H1 (cell line): ENCODE measurements around the gene SLC1A3. TPM values are rescaled to one million over a fixed set of nuclear protein-coding genes. Genes with fewer than 3 reads are reported as not detected.

Experiments
- CTCF ChIA-PET: fragments of 300-600 bp; sonication (Branson Sonifier 250); formaldehyde crosslinking; loops from one replicate; lab custom pipeline; 2021; ENCODE audit not compliant: partially characterized antibody; lab: Charles Lee
- POLR2A ChIA-PET: fragments of 300-600 bp; sonication (Branson Sonifier 250); formaldehyde crosslinking; loops from one replicate; lab custom pipeline; 2021; ENCODE audit warnings: inconsistent platforms; ENCODE audit not compliant: partially characterized antibody; lab: Charles Lee
- DNase-seq, 2 experiments: peaks; one replicate each; pipeline versions ENCODE4 v3.0.0 to v3.0.0-alpha.2; 2010 to 2022; ENCODE audit warnings: low spot score in 2 of 2, low read depth in 1 of 2, mixed read lengths in 1 of 2
- FAIRE-seq: peaks from 2 replicates; lab custom pipeline; 2011; peaks lifted over from hg19 to GRCh38; lab: Jason Lieb, UNC
- H2AFZ ChIP-seq: 2 replicates; pipeline ENCODE4 v1.8.1; 2012; ENCODE audit warnings: low read length, inconsistent platforms
- H2AK5ac ChIP-seq: 2 replicates; pipeline ENCODE4 v1.6.1; 2013; ENCODE audit warnings: low read depth, low read length
- H2BK120ac ChIP-seq: replicated peaks from 2 replicates; pipeline ENCODE3; 2013; ENCODE audit warnings: low read depth, low read length, inconsistent platforms
- H2BK12ac ChIP-seq: 2 replicates; pipeline ENCODE4 v1.6.1; 2013; ENCODE audit warnings: low read depth, low read length
- H2BK15ac ChIP-seq: 2 replicates; pipeline ENCODE4 v1.6.1; 2013; ENCODE audit warnings: low read length
- H2BK20ac ChIP-seq: 2 replicates; pipeline ENCODE4 v1.6.1; 2013; ENCODE audit warnings: low read length
- H2BK5ac ChIP-seq: 2 replicates; pipeline ENCODE4 v1.6.1; 2013; ENCODE audit warnings: low read depth, low read length
- H3K14ac ChIP-seq: 2 replicates; pipeline ENCODE4 v1.6.1; 2013; ENCODE audit warnings: inconsistent platforms; ENCODE audit not compliant: insufficient read length
- H3K18ac ChIP-seq: 2 replicates; pipeline ENCODE4 v1.6.1; 2013; ENCODE audit warnings: low read length; ENCODE audit errors: extremely low read depth
- H3K23ac ChIP-seq: 2 replicates; pipeline ENCODE4 v1.6.1; 2013; ENCODE audit warnings: inconsistent platforms; ENCODE audit not compliant: insufficient read length
- H3K23me2 ChIP-seq: 2 replicates; pipeline ENCODE4 v1.6.1; 2013; ENCODE audit warnings: low read depth, low read length
- H3K27ac ChIP-seq: 2 replicates; pipeline ENCODE4 v1.6.1; 2011; ENCODE audit warnings: low read depth, low read length, inconsistent platforms
- H3K27me3 ChIP-seq, 4 experiments: replicated peaks in 1 of 4; 1 replicate in 1 of 4; 2 replicates in 3 of 4; pipeline versions ENCODE4 v1.6.1 to v1.8.1; 2011 to 2013; ENCODE audit warnings: low read length in 3 of 4, mild to moderate bottlenecking in 3 of 4, inconsistent platforms in 2 of 4, mixed read lengths in 2 of 4, moderate library complexity in 1 of 4; ENCODE audit not compliant: control insufficient read depth in 3 of 4, insufficient read depth in 3 of 4; ENCODE audit errors: extremely low read depth in 1 of 4
- H3K36me3 ChIP-seq, 4 experiments: 2 replicates each; pipeline versions ENCODE4 v1.6.1 to v1.8.1; 2011 to 2013; ENCODE audit warnings: mild to moderate bottlenecking in 4 of 4, low read length in 3 of 4, moderate library complexity in 2 of 4, control low read depth in 1 of 4, inconsistent platforms in 1 of 4; ENCODE audit not compliant: insufficient read depth in 4 of 4, control insufficient read depth in 2 of 4
- H3K4ac ChIP-seq: replicated peaks from 2 replicates; pipeline ENCODE3; 2013; ENCODE audit warnings: low read length, low read depth, mixed read lengths, inconsistent platforms; ENCODE audit not compliant: insufficient read length
- H3K4me1 ChIP-seq, 4 experiments: replicated peaks in 1 of 4; 1 replicate in 1 of 4; 2 replicates in 3 of 4; pipeline versions ENCODE4 v1.6.1 to v1.8.1; 2011 to 2013; ENCODE audit warnings: low read length in 3 of 4, inconsistent platforms in 2 of 4, mixed read lengths in 1 of 4; ENCODE audit not compliant: insufficient read depth in 4 of 4, control insufficient read depth in 3 of 4
- H3K4me2 ChIP-seq, 2 experiments: 2 replicates each; pipeline versions ENCODE4 v1.6.1 to v1.8.1; 2011 to 2013; ENCODE audit warnings: low read depth in 2 of 2, low read length in 2 of 2, control low read depth in 1 of 2, inconsistent platforms in 1 of 2, mild to moderate bottlenecking in 1 of 2; ENCODE audit not compliant: insufficient read depth in 1 of 2
- H3K4me3 ChIP-seq, 4 experiments: fragments of 200-600, 300-600 bp in 1 of 4; sonication (generic), shearing (Covaris generic), sonication (Bioruptor Twin) in 1 of 4; 2 replicates each; pipeline versions ENCODE4 v1.5.1 to v1.8.1; 2011 to 2016; ENCODE audit warnings: low read length in 4 of 4, low read depth in 3 of 4, control low read depth in 2 of 4, inconsistent platforms in 2 of 4, mild to moderate bottlenecking in 2 of 4, mixed read lengths in 1 of 4, moderate library complexity in 1 of 4; ENCODE audit not compliant: insufficient read depth in 2 of 4; ENCODE audit errors: extremely low read depth in 1 of 4
- H3K56ac ChIP-seq: replicated peaks from 2 replicates; pipeline ENCODE3; 2013; ENCODE audit warnings: low read depth, mild to moderate bottlenecking, mixed read lengths, low read length, inconsistent platforms; ENCODE audit not compliant: insufficient read length
- H3K79me1 ChIP-seq: 2 replicates; pipeline ENCODE4 v1.6.1; 2013; ENCODE audit warnings: low read depth, low read length, control low read depth
- H3K79me2 ChIP-seq, 2 experiments: 2 replicates each; pipeline versions ENCODE4 v1.6.1 to v1.8.1; 2012 to 2013; ENCODE audit warnings: low read length in 2 of 2, mild to moderate bottlenecking in 2 of 2, inconsistent platforms in 1 of 2; ENCODE audit not compliant: insufficient read depth in 2 of 2, control insufficient read depth in 1 of 2
- H3K9ac ChIP-seq, 4 experiments: replicated peaks in 1 of 4; 1 replicate in 1 of 4; 2 replicates in 3 of 4; pipeline versions ENCODE4 v1.6.1 to v1.8.1; 2011 to 2013; ENCODE audit warnings: low read depth in 3 of 4, low read length in 3 of 4, control low read depth in 2 of 4, mild to moderate bottlenecking in 2 of 4, moderate library complexity in 2 of 4, inconsistent platforms in 1 of 4; ENCODE audit errors: extremely low read depth in 1 of 4
- H3K9me3 ChIP-seq, 2 experiments: 2 replicates each; pipeline versions ENCODE4 v1.6.1 to v1.8.1; 2012 to 2013; ENCODE audit warnings: mild to moderate bottlenecking in 2 of 2, moderate library complexity in 2 of 2, control low read depth in 1 of 2, inconsistent platforms in 1 of 2, low read depth in 1 of 2, low read length in 1 of 2, mixed read lengths in 1 of 2; ENCODE audit not compliant: insufficient read depth in 2 of 2
- H4K20me1 ChIP-seq, 2 experiments: replicated peaks in 1 of 2; 2 replicates each; pipeline versions ENCODE3 to v1.8.1; 2011 to 2013; ENCODE audit warnings: inconsistent platforms in 2 of 2, low read length in 2 of 2, mild to moderate bottlenecking in 1 of 2; ENCODE audit not compliant: insufficient read depth in 2 of 2, control insufficient read depth in 1 of 2
- H4K5ac ChIP-seq: 2 replicates; pipeline ENCODE4 v1.6.1; 2013; ENCODE audit warnings: low read length, low read depth, mixed read lengths, inconsistent platforms; ENCODE audit not compliant: insufficient read length
- H4K8ac ChIP-seq: 2 replicates; pipeline ENCODE4 v1.8.0; 2013; ENCODE audit warnings: mild to moderate bottlenecking, moderate library complexity, low read length, inconsistent platforms; ENCODE audit not compliant: insufficient read depth; ENCODE audit errors: extremely low read depth
- H4K91ac ChIP-seq: replicated peaks from 2 replicates; pipeline ENCODE3; 2013; ENCODE audit warnings: low read length, mixed read lengths, inconsistent platforms; ENCODE audit not compliant: insufficient read length
- CBX5 ChIP-seq: fragments of 300-800, 300-1000 bp; sonication (generic); IDR thresholded peaks from 2 replicates; pipeline ENCODE4 v1.7.1; 2016; ENCODE audit warnings: antibody characterized with exemption, low read length, low read depth
- CEBPB ChIP-seq: IDR thresholded peaks from 2 replicates; pipeline ENCODE4 v1.6.1; 2012; ENCODE audit warnings: low read depth, low read length
- EGR1 ChIP-seq: IDR thresholded peaks from 2 replicates; pipeline ENCODE4 v1.6.1; 2011; ENCODE audit warnings: low read depth, low read length, borderline replicate concordance
- EP300 ChIP-seq, 2 experiments: IDR thresholded peaks; 1 replicate in 1 of 2; 2 replicates in 1 of 2; pipeline ENCODE4 v1.6.1; 2011 to 2012; ENCODE audit warnings: low read depth in 2 of 2, low read length in 2 of 2, mild to moderate bottlenecking in 2 of 2, borderline replicate concordance in 1 of 2, inconsistent platforms in 1 of 2, moderate library complexity in 1 of 2
- HDAC2 ChIP-seq, 2 experiments: fragments of 300-600 bp in 1 of 2; sonication (generic) in 1 of 2; IDR thresholded peaks; 2 replicates each; pipeline ENCODE4 v1.6.1; 2011 to 2012; ENCODE audit warnings: low read depth in 2 of 2, low read length in 2 of 2, mild to moderate bottlenecking in 2 of 2, moderate library complexity in 2 of 2, borderline replicate concordance in 1 of 2, inconsistent platforms in 1 of 2
- JUN ChIP-seq: IDR thresholded peaks from 2 replicates; pipeline ENCODE4 v1.6.1; 2011; ENCODE audit warnings: low read depth, mild to moderate bottlenecking, improper control_type of control experiment, low read length
- MAFK ChIP-seq: IDR thresholded peaks from 2 replicates; pipeline ENCODE4 v1.6.1; 2012; ENCODE audit warnings: low read depth, mild to moderate bottlenecking, improper control_type of control experiment, low read length
- NRF1 ChIP-seq: IDR thresholded peaks from 2 replicates; pipeline ENCODE4 v1.6.1; 2011; ENCODE audit warnings: mild to moderate bottlenecking, low read depth, low read length, improper control_type of control experiment
- POLR2A ChIP-seq, 2 experiments: IDR thresholded peaks; 1 replicate in 1 of 2; 2 replicates in 1 of 2; pipeline ENCODE4 v1.6.1; 2011; ENCODE audit warnings: low read depth in 2 of 2, low read length in 2 of 2, mild to moderate bottlenecking in 2 of 2; ENCODE audit errors: control extremely low read depth in 1 of 2
- POLR2AphosphoS5 ChIP-seq: IDR thresholded peaks from 2 replicates; pipeline ENCODE4 v1.6.1; 2011; ENCODE audit warnings: low read depth, low read length
- RXRA ChIP-seq: IDR thresholded peaks from 2 replicates; pipeline ENCODE4 v1.6.1; 2011; ENCODE audit warnings: low read depth, mild to moderate bottlenecking, low read length, moderate library complexity; ENCODE audit not compliant: insufficient read depth
- SAP30 ChIP-seq: fragments of 300-600 bp; sonication (generic); IDR thresholded peaks from 2 replicates; pipeline ENCODE4 v1.7.1; 2012; ENCODE audit warnings: low read length, moderate library complexity, mild to moderate bottlenecking, inconsistent platforms; ENCODE audit not compliant: insufficient read depth, insufficient replicate concordance
- SIRT6 ChIP-seq: IDR thresholded peaks from one replicate; pipeline ENCODE4 v1.7.1; 2012; ENCODE audit warnings: low read length, inconsistent platforms
- TEAD4 ChIP-seq: IDR thresholded peaks from 2 replicates; pipeline ENCODE4 v1.6.1; 2012; ENCODE audit warnings: low read depth, low read length, inconsistent platforms, mixed read lengths
- WGBS, 2 experiments: shearing (Covaris generic) in 1 of 2; methylation state at CpG; one replicate each; pipeline versions ENCODE4 v1.1.6 to v1.1.7; 2013 to 2015; ENCODE audit warnings: low lambda C conversion rate in 2 of 2, mixed read lengths in 2 of 2, inconsistent platforms in 1 of 2, low coverage in 1 of 2, missing lambda C conversion rate in 1 of 2; ENCODE audit not compliant: insufficient replicate concordance in 2 of 2, insufficient coverage in 1 of 2, insufficient read length in 1 of 2; ENCODE audit errors: extremely low coverage in 1 of 2, missing lambda C conversion rate in 1 of 2; 5-methylcytosine and 5-hydroxymethylcytosine counted together
- polyA plus RNA-seq, 7 experiments: library from polyadenylated mRNA; depleted of rRNA in 3 of 7; stranded (reverse) in 5 of 7; unstranded in 2 of 7; fragments of >200 nt in 5 of 7; fragments of 200-250 nt in 2 of 7; gene quantifications; 1 replicate in 5 of 7; 2 replicates in 1 of 7; 4 replicates in 1 of 7; pipeline versions ENCODE4 v1.2.1 to v1.2.3, GENCODE V29; 2011 to 2013; ENCODE audit warnings: missing spikeins in 2 of 7, mixed read lengths in 2 of 7
- total RNA-seq: library from RNA; stranded (reverse); fragmentation: NEBNext Ultra II Directional; extraction: Animal tissue kit (Norgen Biotek cat#: 25700); gene quantifications from 2 replicates; pipeline ENCODE4 v1.2.1, GENCODE V29; 2021

The SLC1A3 gene
- total and polyA plus RNA-seq, 2 of the 8 experiments (the other 6 are each of a cell fraction or from before 2014, with no cell fraction given): 26.7 to 35.3 TPM

DNA sequence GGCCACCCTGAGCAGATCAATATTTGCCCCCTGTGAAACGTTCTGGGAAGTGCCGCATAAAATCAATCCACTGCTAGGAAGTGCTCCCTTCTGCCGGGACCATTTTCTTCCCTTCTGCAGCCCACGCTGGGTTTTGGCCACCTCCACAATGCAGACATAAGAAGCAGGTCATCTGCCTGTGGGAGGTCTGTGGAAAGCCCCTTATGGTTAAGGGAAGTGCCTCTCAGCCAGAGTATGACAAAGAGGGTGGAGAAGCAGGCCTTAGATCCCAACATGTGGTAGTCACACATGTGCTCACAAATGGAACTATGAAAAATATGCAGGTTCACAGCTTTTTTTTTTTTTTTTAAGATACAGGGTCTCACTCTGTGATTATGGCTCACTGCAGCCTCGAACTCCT lies 82.8 kb downstream of the SLC1A3 start:
- no peak overlapping the region for H4K8ac ChIP-seq
- H3K79me2 ChIP-seq: no peaks in the 10 kb centered on the region
- POLR2A ChIA-PET: interaction anchor here (0.5 to 1.3 kb wide), 2 partner anchors 18 to 272 kb away, joined by 3 to 4 read pairs; no protein-coding TSS in a partner anchor
- no peak overlapping the region for H2AFZ ChIP-seq
- no peaks in the 10 kb centered on the region for H3K9me3 ChIP-seq
- H3K23me2 ChIP-seq: no peaks in the 10 kb centered on the region; the same call in 1 of the 2 replicates
- H2BK5ac ChIP-seq: no peak overlapping the region
- H2BK15ac ChIP-seq: no peak overlapping the region
- H3K56ac ChIP-seq: no peak overlapping the region
- H3K23ac ChIP-seq: no peak overlapping the region
- no peak overlapping the region for H2BK12ac ChIP-seq
- no peak overlapping the region for H2AK5ac ChIP-seq
- H3K9ac ChIP-seq: no peak overlapping the region
- H4K5ac ChIP-seq: no peak overlapping the region
- no peak overlapping the region for H4K91ac ChIP-seq
- FAIRE-seq (no peak), DNase-seq (no peak)
- peaks cover 0 to 1% (median 0%) of the 10 kb centered on the region in 4 experiments; a peak in 1 of 7 replicates for H3K4me1 ChIP-seq
- CTCF ChIA-PET: interaction anchor here (0.5 to 15.2 kb wide), 12 partner anchors 37 to 1011 kb away, joined by 3 to 246 read pairs (median 5); partner anchors contain the start of gene SLC1A3
- no peak overlapping the region for H3K18ac ChIP-seq
- no peak overlapping the region for H3K14ac ChIP-seq
- no peaks in the 10 kb centered on the region for H4K20me1 ChIP-seq
- H3K79me1 ChIP-seq: no peaks in the 10 kb centered on the region
- peaks cover 0 to 4% (median 1%) of the 10 kb centered on the region in 4 experiments; a peak in 2 of 8 replicates for H3K36me3 ChIP-seq
- H3K4ac ChIP-seq: peak overlapping the region; percentile 27
- H2BK20ac ChIP-seq: no peak overlapping the region
- peak overlapping the region in 1 of 2 experiments; percentile 33; a peak in 1 of 4 replicates for H3K4me2 ChIP-seq
- H3K27ac ChIP-seq: no peak overlapping the region
- H2BK120ac ChIP-seq: no peak overlapping the region
- 75% methylated on average over 5 of the region's 5 CpGs; no CpG with 5 or more reads in 1 of the 2 experiments for whole genome bisulfite sequencing, 2 experiments
- H3K4me3 ChIP-seq: no peak overlapping the region
- H3K27me3 ChIP-seq: peaks cover 3 to 18% (median 13%) of the 10 kb centered on the region in 4 experiments; a peak in 6 of 7 replicates
- TF ChIP-seq JUN (no peak), SIRT6 (no peak), POLR2A (IDR thresholded peaks at IDR 0.05; ENCODE audit: control extremely low read depth in 1 of 2, low read depth in 2 of 2, low read length in 2 of 2) (no peak), NRF1 (no peak), MAFK (no peak), EGR1 (no peak), SAP30 (no peak), HDAC2 (IDR thresholded peaks at IDR 0.05; ENCODE audit: borderline replicate concordance in 1 of 2, low read depth in 2 of 2, low read length in 2 of 2) (no peak), CBX5 (no peak), CEBPB (no peak), EP300 (IDR thresholded peaks at IDR 0.05; ENCODE audit: borderline replicate concordance in 1 of 2, low read depth in 2 of 2, low read length in 2 of 2) (no peak), RXRA (no peak), TEAD4 (no peak), POLR2AphosphoS5 (no peak)
